K562 (cell line): ENCODE data around the gene MANEAL. TPM values are rescaled to one million over a fixed set of nuclear protein-coding genes. Genes with fewer than 3 reads are reported as not detected.

Source experiments
- ATAC-seq: fragments of 200-7000 bp; cut with Tn5 transposase; 3 replicates; pipeline ENCODE4 v1.9.1; 2020; ENCODE audit warnings: moderate library complexity
- BruUV-seq: library from RNA; stranded (reverse); fragments of 400-500 nt; replicated peaks from 2 replicates; lab custom pipeline; 2021; lab: Mats Ljungman, UMichigan
- CTCF ChIA-PET: fragments of 300-600 bp; formaldehyde crosslinking; extraction: SDS; loops from one replicate; lab custom pipeline; 2021; ENCODE audit warnings: low intra/inter-chr PET ratio; lab: Yijun Ruan, JAX
- POLR2A ChIA-PET: fragments of 300-600, 350-650 bp; sonication (Branson Sonifier 250); formaldehyde crosslinking; extraction: SDS; loops from one replicate; lab custom pipeline; 2021; ENCODE audit warnings: antibody characterized with exemption, inconsistent platforms; lab: Yijun Ruan, JAX
- DNase-seq, 4 experiments: peaks; one replicate each; pipeline versions ENCODE4 v3.0.0 to v3.0.0-alpha.2; 2011 to 2018; ENCODE audit warnings: low spot score in 3 of 4, mixed read lengths in 3 of 4; ENCODE audit errors: extremely low read depth in 1 of 4
- FAIRE-seq: peaks from 2 replicates; lab custom pipeline; 2011; peaks lifted over from hg19 to GRCh38; lab: Jason Lieb, UNC
- H2AFZ ChIP-seq: 2 replicates; pipeline ENCODE4 v1.6.0; 2011; ENCODE audit warnings: low read depth, low read length, control low read depth, inconsistent platforms
- H3K27ac ChIP-seq: fragments of 200-600 bp; 3 replicates; pipeline ENCODE4 v1.8.0; 2011; ENCODE audit warnings: low read depth, mild to moderate bottlenecking, control low read depth, inconsistent platforms, low read length, moderate library complexity, mixed read lengths; ENCODE audit errors: extremely low read depth
- H3K27me3 ChIP-seq, 2 experiments: fragments of 300-600 bp in 1 of 2; 2 replicates in 1 of 2; 3 replicates in 1 of 2; pipeline versions ENCODE4 v1.6.0 to v1.8.0; 2011; ENCODE audit warnings: inconsistent platforms in 2 of 2, low read length in 2 of 2, mild to moderate bottlenecking in 1 of 2, mixed read lengths in 1 of 2, moderate library complexity in 1 of 2; ENCODE audit not compliant: control insufficient read depth in 2 of 2, insufficient read depth in 2 of 2
- H3K36me3 ChIP-seq: fragments of 300-600 bp; 3 replicates; pipeline ENCODE4 v1.8.0; 2011; ENCODE audit warnings: mild to moderate bottlenecking, low read length, inconsistent platforms; ENCODE audit not compliant: control insufficient read depth, insufficient read depth
- H3K4me1 ChIP-seq, 2 experiments: fragments of 200-600 bp in 1 of 2; replicated peaks in 1 of 2; 2 replicates in 1 of 2; 3 replicates in 1 of 2; pipeline versions ENCODE4 v1.5.1 to v1.8.0; 2011; ENCODE audit warnings: inconsistent platforms in 2 of 2, low read length in 2 of 2, mild to moderate bottlenecking in 1 of 2, mixed read lengths in 1 of 2, moderate library complexity in 1 of 2; ENCODE audit not compliant: control insufficient read depth in 2 of 2, insufficient read depth in 2 of 2
- H3K4me2 ChIP-seq: 2 replicates; pipeline ENCODE4 v1.6.1; 2011; ENCODE audit warnings: low read length, control low read depth, inconsistent platforms, mixed read lengths; ENCODE audit not compliant: insufficient read depth
- H3K4me3 ChIP-seq: fragments of 200-600 bp; sonication (generic), shearing (Covaris generic); 2 replicates; pipeline ENCODE4 v1.5.1; 2016; ENCODE audit warnings: control low read depth, inconsistent platforms
- H3K79me2 ChIP-seq: fragments of 200-600 bp; 3 replicates; pipeline ENCODE4 v1.8.0; 2011; ENCODE audit warnings: low read length, inconsistent platforms; ENCODE audit not compliant: control insufficient read depth, insufficient read depth
- H3K9ac ChIP-seq, 2 experiments: 2 replicates each; pipeline versions ENCODE4 v1.6.0 to v1.6.1; 2011; ENCODE audit warnings: low read depth in 2 of 2, low read length in 2 of 2, control low read depth in 1 of 2, inconsistent platforms in 1 of 2, mild to moderate bottlenecking in 1 of 2, mixed read lengths in 1 of 2; ENCODE audit not compliant: insufficient read depth in 1 of 2
- H3K9me1 ChIP-seq: one replicate; pipeline ENCODE4 v1.6.0; 2011; ENCODE audit warnings: inconsistent platforms, mild to moderate bottlenecking, low read length, moderate library complexity; ENCODE audit not compliant: control insufficient read depth, insufficient read depth
- H3K9me3 ChIP-seq: replicated peaks from 2 replicates; pipeline ENCODE4 v1.5.1; 2011; ENCODE audit warnings: low read depth, low read length, inconsistent platforms; ENCODE audit not compliant: control insufficient read depth, insufficient read depth
- H4K20me1 ChIP-seq: replicated peaks from 2 replicates; pipeline ENCODE4 v1.6.1; 2011; ENCODE audit warnings: low read length, inconsistent platforms, mixed read lengths; ENCODE audit not compliant: control insufficient read depth, insufficient read depth
- ELF4 ChIP-seq: fragments of 450-650 bp; formaldehyde crosslinking; IDR thresholded peaks from 2 replicates; pipeline ENCODE4 v1.4.0; 2022; ENCODE audit warnings: missing genetic modification characterization
- PTBP1 ChIP-seq: fragments of 200-400 bp; formaldehyde crosslinking; IDR thresholded peaks from 2 replicates; pipeline ENCODE4 v1.6.1; 2017; ENCODE audit warnings: low read depth, low read length
- ZMIZ1 ChIP-seq, 2 experiments: fragments of 150-350 bp in 1 of 2; IDR thresholded peaks; 2 replicates each; pipeline ENCODE4 v1.6.1; 2012 to 2016; ENCODE audit warnings: low read depth in 2 of 2, low read length in 2 of 2, mild to moderate bottlenecking in 1 of 2, moderate library complexity in 1 of 2
- WGBS: fragments of 100-300 bp; shearing (Covaris generic); methylation state at CpG from one replicate; pipeline ENCODE4 v1.1.6; 2016; ENCODE audit warnings: low coverage, mixed read lengths; ENCODE audit not compliant: insufficient coverage; ENCODE audit errors: missing lambda C conversion rate; 5-methylcytosine and 5-hydroxymethylcytosine counted together
- in situ Hi-C: fragments of 300-500 bp; cut with MboI; formaldehyde crosslinking; loops from 4 replicates; pipeline ENCODE4 v1.15.0; 2018; ENCODE audit warnings: inconsistent platforms, mixed read lengths
- intact Hi-C: fragments of 100-400 bp; cut with micrococcal nuclease; formaldehyde crosslinking; loops from 2 replicates; pipeline ENCODE4 v1.14.2; 2022
- polyA plus RNA-seq, 8 experiments: library from polyadenylated mRNA; depleted of rRNA in 4 of 8; stranded (reverse) in 5 of 8; unstranded in 3 of 8; fragments of >200 nt; fragmentation: Nextera tagmentation in 2 of 8; fragmentation: Illumina TruSeq in 1 of 8; extraction: Ambion mirVana in 2 of 8; extraction: Trizol in 1 of 8; gene quantifications; 2 replicates each; pipeline versions ENCODE4 v1.2.1 to v1.2.3, GENCODE V29; 2011 to 2014; ENCODE audit warnings: inconsistent platforms in 1 of 8, missing spikeins in 1 of 8
- total RNA-seq, 7 experiments: library from RNA; depleted of rRNA in 6 of 7; stranded (reverse); fragments of >200 nt in 6 of 7; fragmentation: Illumina TruSeq in 2 of 7; extraction: Trizol in 2 of 7; gene quantifications; 2 replicates each; pipeline versions ENCODE4 v1.2.1 to v1.2.3, GENCODE V29; 2011 to 2021; ENCODE audit warnings: low replicate concordance in 1 of 7
- TF ChIP-seq, protein P1 (sequence below): fragments of 200-800 bp; sonication (Bioruptor generic); IDR thresholded peaks from 2 replicates; pipeline ENCODE4 v1.6.1; 2017; ENCODE audit warnings: missing genetic modification characterization, missing compliant biosample characterization

The MANEAL gene
- total and polyA plus RNA-seq, 9 of the 15 experiments (the other 6 are each of a cell fraction or from before 2014, with no cell fraction given) = 0.37 to 3.2 (median 1.2) TPM

DNA sequence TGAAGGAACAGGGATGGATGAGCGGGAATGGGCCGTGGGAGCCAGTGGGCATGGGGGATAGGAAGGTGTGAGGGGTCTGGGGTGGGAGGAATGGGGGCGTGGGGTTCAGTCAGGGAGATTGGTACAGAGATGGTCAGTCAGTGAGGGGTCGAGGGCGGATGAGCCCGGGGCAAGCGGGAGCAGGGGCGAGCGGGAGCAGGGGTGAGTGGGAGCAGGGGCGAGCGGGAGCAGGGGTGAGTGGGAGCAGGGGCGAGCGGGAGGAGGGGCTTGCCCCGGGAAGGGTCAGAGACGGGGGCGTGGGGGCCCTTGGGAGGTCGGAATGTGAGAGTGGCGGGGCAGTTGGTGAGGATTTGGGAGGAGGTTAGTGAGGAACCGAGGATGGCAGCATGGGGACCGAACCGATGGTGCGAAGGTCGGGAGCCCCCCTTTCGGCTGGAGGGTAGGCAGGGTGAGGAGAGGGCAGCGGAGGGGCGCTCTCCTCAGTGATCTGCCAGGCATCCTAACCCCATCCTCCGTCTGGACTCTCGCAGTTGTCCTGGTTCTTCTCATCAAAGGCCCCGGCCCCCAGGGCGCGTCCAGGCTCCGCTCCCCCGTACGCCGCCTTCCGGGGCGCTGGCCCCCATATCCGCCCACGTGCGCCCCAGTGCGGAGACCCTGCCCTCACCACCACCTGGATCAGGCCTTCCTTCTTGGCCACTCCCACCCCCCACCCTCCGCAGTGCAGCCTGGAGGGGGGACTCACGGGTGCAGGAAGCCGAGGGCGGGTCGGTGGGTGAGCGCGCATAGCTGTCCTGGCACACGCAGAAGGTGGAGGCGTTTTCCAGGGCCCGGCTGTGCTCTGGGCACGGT, 40.0 kb upstream of the MANEAL start:
- 45% methylated on average over 31 of the region's 52 CpGs for WGBS
- no peak overlapping the region for H2AFZ ChIP-seq
- no peaks in the 10 kb centered on the region for H3K79me2 ChIP-seq
- H3K27me3 ChIP-seq = peaks cover 22 to 39% of the 10 kb centered on the region in 2 experiments
- H3K36me3 ChIP-seq = no peaks in the 10 kb centered on the region
- ATAC-seq = no peak
- ChIA-PET POLR2A (no interaction called here), CTCF (no interaction called here)
- peaks cover 5% of the 10 kb centered on the region; the same call in 1 of the 2 replicates for H4K20me1 ChIP-seq
- FAIRE-seq = no peak
- no peaks in the 10 kb centered on the region for H3K9me3 ChIP-seq
- no peak overlapping the region for H3K4me2 ChIP-seq
- no peak for DNase-seq
- H3K4me3 ChIP-seq = no peak overlapping the region
- no peaks in the 10 kb centered on the region for H3K9me1 ChIP-seq
- H3K27ac ChIP-seq = no peak overlapping the region
- in situ Hi-C loops = no loop called here
- intact Hi-C loops = no loop called here
- no TSS peak for BruUV-seq
- H3K9ac ChIP-seq = no peak overlapping the region
- H3K4me1 ChIP-seq = peaks cover 0 to 12% of the 10 kb centered on the region in 2 experiments; a peak in 2 of 5 replicates
- TF ChIP-seq PTBP1 (no peak), ZMIZ1 (IDR thresholded peaks at IDR 0.05; ENCODE audit: low read depth in 2 of 2, low read length in 2 of 2) (no peak), ELF4 (CRISPR knock-in tag) (no peak)
- TF ChIP-seq, protein P1, sequence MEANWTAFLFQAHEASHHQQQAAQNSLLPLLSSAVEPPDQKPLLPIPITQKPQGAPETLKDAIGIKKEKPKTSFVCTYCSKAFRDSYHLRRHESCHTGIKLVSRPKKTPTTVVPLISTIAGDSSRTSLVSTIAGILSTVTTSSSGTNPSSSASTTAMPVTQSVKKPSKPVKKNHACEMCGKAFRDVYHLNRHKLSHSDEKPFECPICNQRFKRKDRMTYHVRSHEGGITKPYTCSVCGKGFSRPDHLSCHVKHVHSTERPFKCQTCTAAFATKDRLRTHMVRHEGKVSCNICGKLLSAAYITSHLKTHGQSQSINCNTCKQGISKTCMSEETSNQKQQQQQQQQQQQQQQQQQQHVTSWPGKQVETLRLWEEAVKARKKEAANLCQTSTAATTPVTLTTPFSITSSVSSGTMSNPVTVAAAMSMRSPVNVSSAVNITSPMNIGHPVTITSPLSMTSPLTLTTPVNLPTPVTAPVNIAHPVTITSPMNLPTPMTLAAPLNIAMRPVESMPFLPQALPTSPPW = no peak
